ENCODE measurements around the gene NTN1. TPM values are rescaled to one million over a fixed set of nuclear protein-coding genes. Genes with fewer than 3 reads are reported as not detected.

Gene NTN1
- total and polyA plus RNA-seq, 2 of the 4 experiments (the other 2 are of a cell fraction), result under 0.01 to 0.07 TPM

DNA sequence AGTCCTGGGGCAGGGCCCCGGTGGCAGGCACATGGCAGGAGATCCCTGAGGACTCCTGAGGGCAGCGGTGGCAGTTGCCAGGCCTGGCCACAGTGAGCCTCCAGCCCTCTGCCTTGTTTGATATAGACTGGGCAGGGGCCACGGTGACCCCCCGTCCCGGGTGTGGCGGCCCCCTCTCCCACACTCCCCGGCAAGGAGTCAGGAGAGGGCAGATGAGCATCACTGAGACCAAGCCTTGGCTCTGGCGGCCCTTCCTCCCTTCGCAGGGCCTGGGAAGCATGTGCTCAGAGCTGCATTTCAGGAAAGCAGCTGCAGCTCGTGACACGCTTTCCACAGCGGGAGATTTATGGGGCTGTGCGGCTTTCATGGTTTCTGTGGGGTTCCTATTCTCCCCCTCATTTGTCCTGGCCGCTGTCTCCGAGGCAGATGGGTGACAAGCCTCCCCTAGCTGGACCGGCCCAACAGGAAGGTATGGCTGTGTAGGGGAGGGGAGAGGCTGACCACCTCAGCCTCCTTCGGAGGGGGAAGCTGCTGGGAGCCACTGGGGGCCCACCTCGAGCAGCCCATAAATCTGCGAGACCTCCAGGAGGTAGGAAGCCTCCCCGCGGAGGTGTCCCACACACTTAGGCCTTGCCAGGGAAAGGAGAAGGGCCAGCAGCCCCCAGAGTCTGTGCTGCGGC is 211.4 kb downstream of the NTN1 start:
- Histone ChIP-seq H3K27ac (ENCODE audit: insufficient read depth, low read length) (no peak overlapping the region), H2BK5ac (ENCODE audit: low read depth, low read length, poor library complexity, severe bottlenecking) (no peak overlapping the region), H2BK20ac (ENCODE audit: low read depth, low read length) (no peak overlapping the region), H3K4me1 (ENCODE audit: control insufficient read depth, insufficient read depth, low read length) (peaks cover 8% of the 10 kb centered on the region; the same call in 1 of the 2 replicates), H4K5ac (ENCODE audit: low read depth, low read length) (no peak overlapping the region), H2BK120ac (ENCODE audit: low read depth, low read length) (no peak overlapping the region), H4K8ac (ENCODE audit: low read depth in 2 of 2, low read length in 2 of 2) (no peak overlapping the region), H3K9me3 (ENCODE audit: control insufficient read depth, insufficient read depth, low read length) (no peaks in the 10 kb centered on the region), H3K4me2 (ENCODE audit: low read depth, low read length) (no peak overlapping the region), H4K91ac (ENCODE audit: insufficient read depth, low read depth, low read length) (no peak overlapping the region), H2BK15ac (ENCODE audit: low read depth, low read length) (no peak overlapping the region), H3K9me1 (ENCODE audit: insufficient read depth, low read length) (no peaks in the 10 kb centered on the region), H2AFZ (replicated peaks; ENCODE audit: low read length, poor library complexity) (no peak overlapping the region), H3K18ac (ENCODE audit: low read depth, low read length) (no peak overlapping the region), H3K79me1 (ENCODE audit: low read depth in 1 of 2, low read length in 2 of 2) (no peaks in the 10 kb centered on the region), H2AK5ac (ENCODE audit: low read depth, low read length) (no peak overlapping the region), H3K23ac (ENCODE audit: low read depth, low read length) (no peak overlapping the region), H2AK9ac (replicated peaks; ENCODE audit: low read depth, low read length, poor library complexity) (no peak overlapping the region), H3K56ac (ENCODE audit: extremely low read depth, insufficient read depth, low read length) (no peak overlapping the region), H4K20me1 (ENCODE audit: insufficient read depth, low read length) (no peaks in the 10 kb centered on the region), H3K9ac (ENCODE audit: low read depth, low read length) (no peak overlapping the region), H3K4me3 (ENCODE audit: insufficient read depth, low read depth, low read length) (no peak overlapping the region), H3K14ac (replicated peaks; ENCODE audit: low read depth, low read length) (no peak overlapping the region), H3K4ac (ENCODE audit: low read depth, low read length) (no peak overlapping the region), H3K36me3 (ENCODE audit: control insufficient read depth, insufficient read depth, low read length) (no peaks in the 10 kb centered on the region), H3K27me3 (ENCODE audit: control insufficient read depth, insufficient read depth, low read length) (no peaks in the 10 kb centered on the region; the same call in 1 of the 2 replicates)
- BruUV-seq (replicated peaks), result no TSS peak
- no peak for TF ChIP-seq MXI1 (IDR thresholded peaks at IDR 0.05; ENCODE audit: borderline replicate concordance, low read depth, low read length)
- CTCF ChIA-PET, result no interaction called here
- intact Hi-C loops (cut with micrococcal nuclease) (no loop called here), dilution Hi-C loops (cut with HindIII; ENCODE audit: low sequenced_read_pairs, unreplicated experiment) (no loop called here), in situ Hi-C loops (cut with MboI; ENCODE audit: low sequenced_read_pairs) (no loop called here)
- no CpG with 5 or more reads among the region's 22 CpGs for WGBS, 2 experiments (ENCODE audit: extremely low coverage in 2 of 2, insufficient read length in 1 of 2)
- ATAC-seq (ENCODE audit: low read depth) (peak; percentile 16; the same call in 1 of the 2 replicates), DNase-seq (no peak)
- POLR2A ChIA-PET (ENCODE audit: unreplicated experiment), result no interaction called here
